Epidermal melanocyte (primary cell): ENCODE results near the gene GORASP2.
"Not testable (repeated sequence)": the region's sequence is repeated elsewhere in the genome, so short reads cannot be mapped to it uniquely, and the experiment has no call there.

ENCODE experiments used
- DNase-seq: peaks from one replicate; pipeline ENCODE4 v3.0.0; 2011; ENCODE audit warnings: low spot score; ENCODE audit not compliant: insufficient read length

GORASP2 gene

DNA sequence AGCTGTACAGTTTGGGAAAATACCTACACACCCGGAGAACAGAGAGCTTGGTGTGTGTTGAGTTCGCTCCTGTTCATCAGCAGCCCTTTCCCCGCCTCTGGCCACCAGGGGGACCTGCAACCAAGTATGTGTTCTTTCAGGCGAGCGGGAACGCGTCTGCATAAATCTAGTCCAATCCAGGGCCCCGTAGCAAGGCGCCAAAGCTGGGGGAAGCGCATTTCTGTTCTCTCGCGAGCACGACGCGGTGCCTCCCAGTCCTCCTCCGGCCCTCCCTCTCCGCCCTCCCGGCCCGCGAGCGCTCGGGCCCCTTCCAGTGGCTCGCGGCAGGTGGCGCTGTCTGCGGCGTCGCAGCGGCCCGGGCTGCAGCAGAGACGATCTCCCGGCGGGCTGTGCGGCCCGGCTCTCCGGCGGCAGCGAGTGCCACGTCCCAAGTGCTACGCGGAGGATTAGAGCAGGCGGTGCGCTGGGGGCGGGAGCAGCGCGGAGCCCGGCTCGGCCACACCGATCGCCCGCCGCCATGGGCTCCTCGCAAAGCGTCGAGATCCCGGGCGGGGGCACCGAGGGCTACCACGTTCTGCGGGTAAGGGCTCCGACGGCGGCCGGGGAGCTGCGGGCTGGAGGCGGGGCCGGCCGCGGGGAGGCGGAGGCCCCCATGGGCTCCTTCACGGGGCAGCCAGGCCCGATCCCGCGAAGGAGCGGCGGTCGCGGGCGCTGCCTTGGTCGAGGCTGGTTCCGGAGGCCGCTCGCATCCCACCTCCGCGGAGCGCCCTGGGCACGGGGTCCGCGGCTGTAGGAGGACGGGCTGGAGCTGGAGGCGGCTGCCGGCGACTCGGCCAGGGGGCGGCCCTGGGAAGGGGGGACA lies at the start of gene GORASP2:
GORASP2 (plus strand) TSS at position 430 of the 862 bp plus-strand sequence; CDS start at position 518, 88 bp downstream.
- DNase-seq, result peak; percentile 98

DNA sequence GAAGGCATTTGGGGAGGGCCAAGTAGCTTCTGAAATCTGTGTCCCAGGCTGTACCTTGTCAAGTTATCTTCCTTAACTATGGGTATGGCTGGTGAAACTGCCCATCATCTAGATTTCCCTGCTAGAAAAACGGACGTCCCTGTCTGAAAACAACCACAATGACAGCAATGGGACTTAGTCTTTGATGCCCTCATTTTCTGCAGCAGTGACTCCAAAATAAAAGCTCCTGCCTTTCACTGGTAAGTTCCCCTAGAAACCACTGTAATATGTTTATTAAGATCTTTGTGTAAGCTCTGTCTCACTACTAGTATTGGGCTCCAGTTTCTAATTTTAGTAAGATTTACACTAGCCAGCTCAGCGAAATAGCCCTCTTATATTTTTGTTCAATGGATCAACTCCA lies 47.2 kb upstream of the GORASP2 start:
- no peak for DNase-seq

- DNase-seq, result no peak
These were observed 46.3 kb upstream of the GORASP2 start for GRCh38 chr2:170882758-170883157.

DNA sequence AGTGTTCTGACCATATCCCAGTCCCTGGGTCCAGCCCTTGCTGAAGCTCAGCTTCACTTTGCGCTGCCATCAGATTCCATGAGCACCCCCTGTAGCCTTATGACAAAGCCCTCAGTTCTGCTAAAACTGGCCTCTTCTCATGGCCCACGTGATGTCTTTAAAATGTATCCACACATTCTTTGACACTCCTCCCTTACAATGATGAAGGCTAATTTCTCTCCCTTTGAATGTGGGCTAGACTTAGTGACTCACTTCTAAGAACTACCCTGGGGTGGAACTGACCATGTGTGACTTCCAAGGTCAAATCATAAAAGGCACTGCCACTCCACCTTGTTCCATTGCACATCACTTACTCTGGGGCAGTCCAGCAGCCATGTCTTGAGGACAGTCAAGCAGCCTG lies 45.4 kb upstream of the GORASP2 start:
- DNase-seq, result no peak

- no peak for DNase-seq
These were observed 43.8 kb upstream of the GORASP2 start for GRCh38 chr2:170885130-170885791.

DNA sequence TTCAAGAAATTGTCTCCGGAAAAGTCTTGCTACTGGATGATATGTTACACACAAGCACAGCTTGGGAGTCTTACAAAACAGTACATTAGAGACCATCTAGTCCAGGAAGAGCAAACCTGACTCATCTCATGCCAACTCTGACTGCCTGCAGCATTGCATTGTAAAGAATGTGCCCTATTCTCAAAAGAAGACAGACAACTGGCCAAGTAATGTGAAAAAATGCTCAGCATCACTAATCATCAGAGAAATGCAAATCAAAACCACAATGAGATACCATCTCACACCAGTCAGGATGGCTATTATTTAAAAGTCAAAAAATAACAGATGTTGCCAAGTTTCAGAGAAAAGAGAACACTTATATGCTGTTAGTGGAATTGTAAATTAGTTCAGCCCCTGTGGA lies 42.7 kb upstream of the GORASP2 start:
- no peak for DNase-seq

GRCh38 chr2:170887496-170887895 lies 41.6 kb upstream of the GORASP2 start:
- DNase-seq, result peak; percentile 55

GRCh38 chr2:170887896-170888295 lies 41.2 kb upstream of the GORASP2 start:
- no peak for DNase-seq

- DNase-seq, result no peak
These were observed 37.2 kb upstream of the GORASP2 start for GRCh38 chr2:170891893-170892292.

DNA sequence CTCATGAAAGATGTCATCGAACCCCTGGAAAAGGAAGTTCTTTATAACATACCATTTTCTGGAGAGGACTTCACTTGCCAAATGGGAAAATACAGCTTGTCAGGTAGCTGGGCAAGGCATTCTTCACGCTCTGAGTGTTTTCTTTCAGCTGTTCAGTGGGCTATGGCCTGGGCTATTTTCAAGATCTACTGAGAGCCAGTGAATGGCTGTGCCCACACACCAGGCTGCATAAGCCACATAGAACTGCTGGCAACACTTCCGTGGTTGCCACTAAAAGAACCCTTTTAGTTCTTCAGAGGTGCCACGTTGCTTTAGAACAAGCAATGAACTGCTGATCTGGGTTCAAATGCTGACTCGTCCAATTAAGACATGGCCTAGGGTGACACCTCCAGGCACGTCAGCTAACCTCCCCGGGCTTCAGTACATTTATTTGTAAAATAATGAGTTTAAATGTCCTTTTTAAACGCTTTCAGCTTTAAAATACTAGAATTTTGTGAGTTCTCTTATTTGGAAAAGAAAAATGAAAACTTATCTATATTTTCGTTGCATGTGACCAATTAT lies 36.6 kb upstream of the GORASP2 start:
- DNase-seq, result no peak

- DNase-seq, result no peak
These were observed 33.9 kb upstream of the GORASP2 start for GRCh38 chr2:170895023-170895757.

DNA sequence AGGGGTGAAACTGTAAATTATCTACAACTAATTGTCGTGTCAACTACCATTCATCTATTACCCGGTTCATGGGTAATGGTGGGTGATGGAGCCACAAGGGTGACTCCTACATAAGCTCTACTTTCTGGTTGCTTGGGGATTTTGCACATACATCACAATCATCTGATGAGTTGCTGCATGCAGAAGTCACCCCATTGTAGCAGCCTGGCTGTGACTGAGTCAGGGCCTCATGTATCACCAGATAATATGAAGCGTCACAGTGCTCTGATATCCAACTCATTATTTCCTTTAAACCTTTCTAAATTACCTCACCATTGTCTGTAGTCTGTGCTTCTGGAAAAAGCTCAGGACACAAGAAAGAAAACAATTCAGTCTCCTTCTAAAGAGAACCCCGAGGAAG lies 32.4 kb upstream of the GORASP2 start:
- DNase-seq, result no peak

DNA sequence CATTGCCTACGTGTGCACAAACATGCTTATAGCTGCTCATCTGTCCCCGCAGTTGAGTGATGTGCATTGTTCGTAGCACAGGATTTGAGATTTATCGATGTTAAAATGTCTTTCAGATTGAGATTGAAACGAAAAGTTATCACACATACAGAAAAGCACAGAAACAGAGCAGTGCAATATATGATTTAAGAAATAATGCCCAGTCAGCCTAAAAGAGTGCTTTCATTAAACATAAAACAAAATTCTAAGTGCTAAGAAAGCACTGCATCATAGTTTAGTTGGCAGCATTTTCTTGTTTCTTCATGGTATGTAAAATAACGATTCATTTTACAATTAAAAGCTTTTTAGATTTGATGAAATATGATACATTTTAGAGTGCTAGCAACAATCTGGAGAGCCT lies 31.9 kb upstream of the GORASP2 start:
- no peak for DNase-seq

DNA sequence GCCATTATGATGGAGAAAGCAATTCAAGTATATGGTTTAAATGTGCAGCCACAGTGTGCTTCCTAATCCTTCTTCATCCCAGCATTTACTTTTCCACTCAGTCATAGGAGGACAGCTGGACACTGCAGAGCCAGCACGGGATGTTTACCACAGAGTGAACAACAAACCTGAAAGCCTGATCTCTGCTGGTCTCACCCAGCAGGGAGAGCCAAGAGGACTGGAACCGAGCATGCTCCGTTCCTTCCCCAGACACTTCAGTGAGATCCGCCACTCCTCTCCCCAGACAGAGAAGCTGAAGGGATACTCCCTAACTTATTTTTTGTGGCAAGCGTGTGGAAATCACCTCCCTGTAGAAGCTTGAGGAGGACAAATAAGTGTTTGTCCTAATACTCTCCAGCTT lies 23.2 kb upstream of the GORASP2 start:
- DNase-seq, result no peak

DNA sequence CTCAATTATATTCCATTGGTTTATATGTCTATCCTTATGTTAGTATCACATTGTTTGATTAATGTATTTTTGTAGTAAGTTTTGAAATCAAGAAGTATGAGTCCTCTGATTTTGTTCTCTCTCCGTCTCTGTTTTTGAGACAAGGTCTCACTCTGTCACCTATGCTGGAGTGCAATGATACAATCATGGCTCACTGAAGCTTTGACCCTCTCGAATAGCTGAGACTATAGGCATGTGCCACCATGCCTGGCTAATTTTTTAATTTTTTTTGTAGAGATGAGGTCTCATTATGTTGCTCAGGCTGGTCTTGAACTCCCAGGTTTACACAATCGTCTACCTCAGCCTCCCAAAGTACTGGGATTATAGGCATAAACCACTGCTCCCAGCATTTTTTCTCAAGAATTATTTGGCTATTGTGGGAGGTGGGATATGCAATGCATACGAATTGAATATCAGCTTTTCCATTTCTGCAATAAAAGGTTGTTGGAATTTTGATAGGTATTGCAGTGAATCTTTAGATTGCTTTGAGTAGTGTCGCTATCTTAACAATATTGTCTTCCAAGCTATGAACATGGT lies 17.7 kb upstream of the GORASP2 start:
- no peak for DNase-seq

DNA sequence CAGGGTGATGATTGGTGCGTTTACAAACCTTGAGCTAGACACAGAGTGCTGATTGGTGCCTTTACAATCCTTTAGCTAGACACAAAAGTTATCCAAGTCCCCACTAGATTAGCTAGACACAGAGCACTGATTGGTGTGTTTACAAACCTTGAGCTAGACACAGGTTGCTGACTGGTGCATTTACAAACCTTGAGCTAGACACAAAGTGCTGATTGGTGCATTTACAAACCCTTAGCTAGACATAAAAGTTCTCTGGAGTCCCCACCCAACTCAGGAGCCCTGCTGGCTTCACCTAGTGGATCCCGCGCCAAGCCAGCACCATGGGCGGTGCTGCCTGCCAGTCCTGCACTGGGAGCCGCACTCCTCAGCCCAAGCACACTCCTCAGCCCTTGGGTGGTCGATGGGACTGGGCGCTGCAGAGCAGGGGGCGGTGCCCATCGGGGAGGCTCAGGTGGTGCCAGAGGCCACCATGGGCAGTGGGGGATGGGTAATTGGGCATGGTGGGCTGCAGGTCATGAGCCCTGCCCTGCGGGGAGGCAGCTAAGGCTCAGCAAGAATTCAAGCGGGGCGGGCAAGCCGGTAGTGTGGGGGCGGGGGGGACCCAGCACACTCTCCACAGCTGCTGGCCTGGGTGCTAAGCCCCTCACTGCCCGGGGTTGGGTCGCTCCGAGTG lies 13.9 kb upstream of the GORASP2 start:
- DNase-seq, result not testable (repeated sequence)

DNA sequence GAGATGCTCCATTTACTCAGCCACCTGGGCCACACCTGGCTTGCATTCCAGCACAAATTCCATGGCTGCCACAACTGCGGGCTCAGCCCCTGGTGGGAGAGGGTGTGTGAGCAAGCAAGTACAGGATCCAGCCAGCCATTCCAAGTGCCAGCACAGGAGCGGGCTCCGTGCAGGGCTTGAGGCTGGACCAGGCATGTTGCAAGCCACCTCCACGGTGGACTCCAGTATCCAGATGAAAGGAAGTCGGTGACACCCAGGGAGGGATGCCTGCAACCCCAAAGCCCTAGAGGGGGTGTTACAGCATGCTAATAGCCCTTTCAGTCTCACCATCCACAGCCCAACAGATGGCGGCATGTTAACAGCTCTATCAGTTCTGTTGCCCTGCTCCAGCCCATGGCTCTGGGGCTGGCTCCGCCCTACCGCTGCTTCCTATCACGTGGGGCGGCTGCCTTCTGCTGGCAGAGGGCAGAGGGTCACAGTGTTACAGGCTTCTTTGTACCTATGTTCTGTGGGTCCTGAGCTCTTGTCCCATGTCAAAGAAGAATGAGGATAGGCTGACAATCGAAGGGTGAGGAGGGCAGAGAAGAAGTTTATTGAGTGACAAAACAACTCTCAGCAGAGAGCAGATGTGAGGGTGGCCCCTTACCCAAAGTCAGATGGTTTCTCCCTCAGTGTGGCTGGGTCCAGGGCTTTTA lies 11.7 kb upstream of the GORASP2 start:
- no peak for DNase-seq

- no peak for DNase-seq
These were observed 11.1 kb upstream of the GORASP2 start for GRCh38 chr2:170917957-170918356.

DNA sequence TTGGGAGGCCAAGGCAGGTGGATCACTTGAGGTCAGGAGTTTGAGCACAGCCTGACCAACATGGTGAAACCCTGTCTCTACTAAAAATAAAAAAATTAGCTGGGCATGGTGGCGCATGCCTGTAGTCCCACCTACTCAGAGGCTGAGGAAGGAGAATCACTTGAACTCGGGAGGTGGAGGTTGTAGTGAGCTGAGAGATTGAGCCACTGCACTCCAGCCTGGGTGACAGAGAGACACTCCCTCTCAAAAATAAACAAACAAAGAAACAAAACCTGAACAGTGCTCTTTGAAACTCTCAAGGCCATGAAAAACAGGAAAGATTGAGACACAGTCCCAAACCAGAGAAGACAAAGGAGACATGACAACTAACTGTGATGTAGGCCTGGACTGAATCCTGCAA lies 7.2 kb upstream of the GORASP2 start:
- not testable (repeated sequence) for DNase-seq
